ENCODE measurements around the gene EVL. TPM values are rescaled to one million over a fixed set of nuclear protein-coding genes. Genes with fewer than 3 reads are reported as not detected.

EVL gene
- total and polyA plus RNA-seq, 2 experiments from 2014 or later, result 65.3 to 116 TPM

DNA sequence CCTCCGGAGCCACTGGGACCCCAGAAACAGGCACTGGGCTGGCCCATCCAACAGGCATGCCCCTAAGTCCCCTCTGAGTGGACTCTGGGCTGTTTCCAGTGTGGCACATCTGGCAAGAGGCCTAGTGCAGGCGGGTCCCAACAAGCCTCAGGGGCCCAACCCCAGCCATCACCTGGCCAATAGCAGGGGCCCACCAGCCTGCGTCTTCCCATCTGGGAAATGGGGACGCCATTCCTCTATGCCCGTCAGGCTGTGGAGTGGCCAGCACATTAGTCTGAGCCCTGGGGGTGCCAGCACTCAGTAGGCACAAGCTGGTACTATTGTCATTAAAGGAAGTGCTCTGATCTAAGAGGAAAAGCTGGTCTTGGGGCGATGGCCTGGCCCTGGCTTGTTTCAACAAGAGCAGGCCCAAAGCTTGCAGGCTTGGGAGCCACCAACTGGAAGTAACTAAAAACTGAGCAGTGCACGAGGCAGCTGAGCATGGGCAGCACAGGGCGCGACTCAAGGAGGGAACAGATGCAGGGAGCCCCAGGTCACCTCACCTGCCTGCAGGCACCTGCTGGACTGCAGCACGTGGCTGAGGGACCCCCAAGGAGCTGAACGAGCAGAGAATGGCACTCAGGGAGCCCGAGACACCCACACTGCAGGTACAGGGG, 85.8 kb downstream of the EVL start:
- Histone ChIP-seq H3K27me3 (peaks cover 3% of the 10 kb centered on the region), H3K9me3 (ENCODE audit: low read depth) (no peaks in the 10 kb centered on the region)

DNA sequence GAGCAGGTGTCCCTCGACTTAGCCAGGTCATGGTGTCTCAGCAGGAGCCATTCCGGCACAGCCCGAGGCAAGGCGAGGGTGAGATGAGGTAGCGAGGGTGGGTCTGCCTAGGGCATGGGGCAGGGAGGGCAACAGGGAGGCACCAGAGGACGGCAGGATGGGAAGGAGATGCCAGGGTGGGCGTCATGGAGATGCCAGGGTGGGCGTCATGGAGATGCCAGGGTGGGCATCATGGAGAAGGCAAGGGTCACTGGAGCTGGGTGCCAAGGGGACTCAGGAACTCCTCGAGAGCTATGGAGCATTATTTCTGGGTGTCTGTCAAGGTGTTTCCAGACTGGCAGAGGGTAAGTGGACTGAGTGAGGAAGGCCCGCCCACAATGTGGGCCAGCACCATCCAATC, 86.9 kb downstream of the EVL start:
- Histone ChIP-seq H3K27me3 (peaks cover 13% of the 10 kb centered on the region), H3K4me1 (ENCODE audit: low read depth) (no peaks in the 10 kb centered on the region), H3K4me3 (no peak overlapping the region), H3K9me3 (ENCODE audit: low read depth) (no peaks in the 10 kb centered on the region), H3K36me3 (no peaks in the 10 kb centered on the region), H3K27ac (no peak overlapping the region)
- DNase-seq (ENCODE audit: low read depth in 1 of 2, low spot score in 1 of 2), result no peak
- no peak for TF ChIP-seq CTCF (IDR thresholded peaks at IDR 0.05; ENCODE audit: low read depth, low read length)

More for the DNA sequence above, 85.8 kb downstream of the EVL start:
- no peak overlapping the region for H3K27ac ChIP-seq
- H3K4me3 ChIP-seq, result no peak overlapping the region
- no peaks in the 10 kb centered on the region for H3K36me3 ChIP-seq
- DNase-seq (ENCODE audit: low read depth in 1 of 2, low spot score in 1 of 2), result no peak
- H3K4me1 ChIP-seq (ENCODE audit: low read depth), result no peaks in the 10 kb centered on the region
- no peak for TF ChIP-seq CTCF (IDR thresholded peaks at IDR 0.05; ENCODE audit: low read depth, low read length)

DNA sequence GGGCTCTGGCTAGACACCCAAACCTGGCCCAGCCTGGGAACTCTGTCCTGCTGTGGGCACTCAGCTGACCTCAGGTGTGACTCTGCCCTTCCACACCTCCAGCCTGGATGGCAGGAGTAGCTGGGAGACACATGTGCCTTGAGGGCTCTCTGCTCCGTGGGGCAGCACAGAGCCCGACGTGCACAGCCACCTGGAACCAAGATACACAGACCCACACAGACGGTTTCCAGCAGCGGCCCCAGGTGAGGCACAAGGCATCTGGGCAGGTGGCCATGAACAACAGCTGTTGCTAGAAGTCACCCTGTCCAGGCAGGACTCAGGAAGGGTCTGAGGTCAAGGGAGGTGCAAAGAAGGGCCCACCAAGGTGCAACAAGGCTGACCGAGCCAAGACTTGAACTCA, 88.3 kb downstream of the EVL start:
- TF ChIP-seq CTCF (IDR thresholded peaks at IDR 0.05; ENCODE audit: low read depth, low read length), result no peak
- Histone ChIP-seq H3K4me1 (ENCODE audit: low read depth) (no peaks in the 10 kb centered on the region), H3K4me3 (no peak overlapping the region), H3K36me3 (no peaks in the 10 kb centered on the region), H3K27me3 (peaks cover 28% of the 10 kb centered on the region), H3K9me3 (ENCODE audit: low read depth) (no peaks in the 10 kb centered on the region), H3K27ac (no peak overlapping the region)
- DNase-seq (ENCODE audit: low read depth in 1 of 2, low spot score in 1 of 2), result no peak

GRCh38 chr14:100155049-100155621, 89.9 kb downstream of the EVL start:
- Histone ChIP-seq H3K4me3 (no peak overlapping the region), H3K4me1 (ENCODE audit: low read depth) (no peaks in the 10 kb centered on the region), H3K36me3 (no peaks in the 10 kb centered on the region), H3K27ac (no peak overlapping the region), H3K9me3 (ENCODE audit: low read depth) (no peaks in the 10 kb centered on the region), H3K27me3 (peaks cover 43% of the 10 kb centered on the region)
- TF ChIP-seq CTCF (IDR thresholded peaks at IDR 0.05; ENCODE audit: low read depth, low read length), result peak; percentile 57
- peak; percentile 24 to 25 for DNase-seq (ENCODE audit: low read depth in 1 of 2, low spot score in 1 of 2)

GRCh38 chr14:100155756-100156616, 90.8 kb downstream of the EVL start:
- Histone ChIP-seq H3K9me3 (ENCODE audit: low read depth) (no peaks in the 10 kb centered on the region), H3K27ac (no peak overlapping the region), H3K27me3 (peaks cover 52% of the 10 kb centered on the region), H3K4me1 (ENCODE audit: low read depth) (no peaks in the 10 kb centered on the region), H3K4me3 (no peak overlapping the region), H3K36me3 (no peaks in the 10 kb centered on the region)
- no peak for DNase-seq (ENCODE audit: low read depth in 1 of 2, low spot score in 1 of 2)
- TF ChIP-seq CTCF (IDR thresholded peaks at IDR 0.05; ENCODE audit: low read depth, low read length), result no peak

Measured in cardiac muscle cell (in vitro differentiated cells and primary cell).